Neural progenitor cell (in vitro differentiated cells): ENCODE measurements around the gene MUC22.

Experiments
- CTCF ChIP-seq: fragments of 200-600 bp; sonication (generic); IDR thresholded peaks from 2 replicates; pipeline ENCODE4 v1.5.1; 2017; ENCODE audit warnings: antibody characterized with exemption, mild to moderate bottlenecking
- EZH2 ChIP-seq: fragments of 200-600 bp; sonication (generic); IDR thresholded peaks from 2 replicates; pipeline ENCODE4 v1.6.1; 2017; ENCODE audit warnings: antibody characterized with exemption, mild to moderate bottlenecking, moderate library complexity

DNA sequence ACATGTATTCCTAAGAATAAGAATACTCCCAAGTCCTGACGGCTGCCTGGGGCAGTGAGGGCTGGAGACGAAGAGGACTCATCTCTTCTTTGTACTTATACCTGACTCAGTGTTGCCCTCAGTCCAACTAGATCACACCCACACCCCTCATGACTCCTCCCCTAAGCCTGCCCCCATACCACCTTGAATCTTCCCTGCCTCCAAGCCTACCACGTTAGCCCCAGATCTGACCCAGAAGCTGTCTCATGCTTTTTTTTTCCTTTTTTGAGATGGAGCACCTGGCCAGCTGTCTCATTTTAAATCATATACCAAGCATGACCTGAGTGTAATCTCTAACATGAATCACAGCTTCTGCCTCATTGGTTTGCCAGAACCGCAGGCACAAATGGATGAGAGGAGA is 45.2 kb downstream of the MUC22 start:
- no peak for TF ChIP-seq CTCF
- no peak for TF ChIP-seq EZH2
